Measurements from ENCODE around the gene ICAM2.

The ICAM2 gene

DNA sequence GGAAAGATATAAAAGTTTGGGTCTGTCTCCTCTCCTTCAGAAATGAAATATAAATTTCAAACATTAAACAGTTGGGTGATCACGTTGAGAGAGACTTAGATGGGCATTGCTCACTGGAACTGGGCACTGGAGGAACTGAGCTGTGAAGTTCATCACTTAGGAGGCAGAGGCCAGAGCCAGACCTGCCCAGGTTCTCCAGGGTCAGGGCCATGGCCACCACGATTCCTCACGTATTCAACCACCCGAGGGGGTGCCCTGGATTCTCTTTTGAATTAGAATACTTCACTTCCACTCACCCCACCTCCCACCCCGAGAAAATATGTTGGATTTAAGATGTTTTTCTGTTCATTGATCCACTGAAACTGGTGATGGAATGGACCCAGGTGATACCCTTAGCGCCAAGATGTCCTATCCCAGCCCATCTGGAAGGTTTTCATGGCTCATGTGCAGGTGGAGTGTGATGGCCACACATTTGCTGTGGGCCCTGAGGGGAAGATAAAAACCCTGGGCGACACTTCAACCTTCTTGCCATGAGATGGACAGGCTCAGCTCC lies 16.1 kb downstream of the ICAM2 start:
- DNase-seq (ENCODE audit: low spot score), result no peak
- TF ChIP-seq, protein P1, sequence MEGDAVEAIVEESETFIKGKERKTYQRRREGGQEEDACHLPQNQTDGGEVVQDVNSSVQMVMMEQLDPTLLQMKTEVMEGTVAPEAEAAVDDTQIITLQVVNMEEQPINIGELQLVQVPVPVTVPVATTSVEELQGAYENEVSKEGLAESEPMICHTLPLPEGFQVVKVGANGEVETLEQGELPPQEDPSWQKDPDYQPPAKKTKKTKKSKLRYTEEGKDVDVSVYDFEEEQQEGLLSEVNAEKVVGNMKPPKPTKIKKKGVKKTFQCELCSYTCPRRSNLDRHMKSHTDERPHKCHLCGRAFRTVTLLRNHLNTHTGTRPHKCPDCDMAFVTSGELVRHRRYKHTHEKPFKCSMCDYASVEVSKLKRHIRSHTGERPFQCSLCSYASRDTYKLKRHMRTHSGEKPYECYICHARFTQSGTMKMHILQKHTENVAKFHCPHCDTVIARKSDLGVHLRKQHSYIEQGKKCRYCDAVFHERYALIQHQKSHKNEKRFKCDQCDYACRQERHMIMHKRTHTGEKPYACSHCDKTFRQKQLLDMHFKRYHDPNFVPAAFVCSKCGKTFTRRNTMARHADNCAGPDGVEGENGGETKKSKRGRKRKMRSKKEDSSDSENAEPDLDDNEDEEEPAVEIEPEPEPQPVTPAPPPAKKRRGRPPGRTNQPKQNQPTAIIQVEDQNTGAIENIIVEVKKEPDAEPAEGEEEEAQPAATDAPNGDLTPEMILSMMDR (IDR thresholded peaks at IDR 0.05; ENCODE audit: extremely low read depth, missing control alignments), result no peak

DNA sequence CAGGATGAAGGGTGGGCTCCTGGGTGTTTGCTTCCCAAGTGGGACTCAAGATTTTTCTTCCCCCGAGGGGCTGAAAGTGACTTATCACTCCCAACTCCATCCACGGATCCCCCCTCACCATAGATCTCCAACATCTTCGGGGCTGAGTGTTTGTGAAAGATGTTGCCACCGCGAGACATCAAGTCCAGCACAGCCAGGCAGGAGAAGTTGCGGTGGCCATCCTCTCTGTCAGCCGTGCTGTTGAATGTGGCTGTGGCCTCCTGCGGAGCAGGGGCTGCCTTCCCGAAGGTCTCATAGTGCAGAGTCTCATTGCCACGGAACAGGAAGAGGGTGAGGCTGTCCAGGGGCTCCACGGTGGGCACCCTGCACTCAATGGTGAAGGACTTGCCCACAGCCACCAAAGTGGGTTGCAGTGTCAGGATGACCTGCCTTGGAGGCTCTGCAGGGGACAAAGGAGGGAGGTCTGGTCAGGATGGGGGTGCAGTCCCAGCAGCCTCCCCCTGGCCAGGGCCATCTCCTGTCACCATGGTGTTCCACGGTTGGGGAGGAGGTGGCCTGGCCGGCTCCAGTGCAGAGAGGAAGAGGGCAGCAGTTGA lies 16.8 kb downstream of the ICAM2 start:
- peak; percentile 7 for DNase-seq (ENCODE audit: low spot score)
- TF ChIP-seq, protein P1 (IDR thresholded peaks at IDR 0.05; ENCODE audit: extremely low read depth, missing control alignments), result no peak

DNA sequence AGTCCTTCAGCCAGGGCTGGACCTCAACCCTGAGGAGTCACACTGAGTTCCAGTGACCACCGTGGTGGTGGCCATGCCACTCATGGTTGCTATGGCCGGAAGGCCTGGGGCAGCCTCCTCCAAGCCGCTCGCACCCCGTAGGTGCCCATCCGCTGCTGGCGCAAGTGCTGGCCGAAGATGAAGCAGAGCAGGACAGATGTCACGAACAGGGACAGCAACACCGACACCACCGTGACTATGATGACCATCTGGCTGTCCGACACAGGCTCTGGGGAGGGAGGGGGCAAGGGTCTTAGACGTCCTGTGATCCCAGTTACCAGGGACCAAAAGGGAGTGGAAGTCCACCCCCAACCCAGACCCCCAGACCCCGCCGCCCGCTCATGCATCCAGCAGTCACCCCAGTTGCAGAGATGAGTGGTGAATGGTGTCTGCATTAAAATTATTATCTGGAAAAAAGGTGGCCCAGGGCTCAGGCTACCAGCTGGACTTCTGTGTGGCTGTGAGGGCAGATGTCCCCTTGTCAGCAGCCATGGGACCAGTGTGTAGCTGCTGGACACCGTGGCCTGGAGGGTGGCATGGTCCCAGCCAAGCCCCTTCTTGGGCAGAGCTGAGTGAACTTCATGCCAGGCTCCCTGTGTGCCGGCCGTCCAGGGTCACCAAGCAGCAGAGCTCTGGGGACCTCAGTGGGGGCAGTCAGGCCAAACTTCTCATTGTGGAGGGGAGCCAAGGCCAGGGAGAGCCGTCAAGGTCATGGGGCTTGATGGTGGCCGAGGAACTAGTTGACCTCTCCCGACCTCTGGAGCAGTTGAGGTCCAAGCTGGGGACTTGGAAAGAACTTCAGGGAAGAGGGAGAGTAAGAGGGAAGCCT lies 17.5 kb downstream of the ICAM2 start:
- TF ChIP-seq, protein P1 (IDR thresholded peaks at IDR 0.05; ENCODE audit: extremely low read depth, missing control alignments), result no peak
- DNase-seq (ENCODE audit: low spot score), result no peak

DNA sequence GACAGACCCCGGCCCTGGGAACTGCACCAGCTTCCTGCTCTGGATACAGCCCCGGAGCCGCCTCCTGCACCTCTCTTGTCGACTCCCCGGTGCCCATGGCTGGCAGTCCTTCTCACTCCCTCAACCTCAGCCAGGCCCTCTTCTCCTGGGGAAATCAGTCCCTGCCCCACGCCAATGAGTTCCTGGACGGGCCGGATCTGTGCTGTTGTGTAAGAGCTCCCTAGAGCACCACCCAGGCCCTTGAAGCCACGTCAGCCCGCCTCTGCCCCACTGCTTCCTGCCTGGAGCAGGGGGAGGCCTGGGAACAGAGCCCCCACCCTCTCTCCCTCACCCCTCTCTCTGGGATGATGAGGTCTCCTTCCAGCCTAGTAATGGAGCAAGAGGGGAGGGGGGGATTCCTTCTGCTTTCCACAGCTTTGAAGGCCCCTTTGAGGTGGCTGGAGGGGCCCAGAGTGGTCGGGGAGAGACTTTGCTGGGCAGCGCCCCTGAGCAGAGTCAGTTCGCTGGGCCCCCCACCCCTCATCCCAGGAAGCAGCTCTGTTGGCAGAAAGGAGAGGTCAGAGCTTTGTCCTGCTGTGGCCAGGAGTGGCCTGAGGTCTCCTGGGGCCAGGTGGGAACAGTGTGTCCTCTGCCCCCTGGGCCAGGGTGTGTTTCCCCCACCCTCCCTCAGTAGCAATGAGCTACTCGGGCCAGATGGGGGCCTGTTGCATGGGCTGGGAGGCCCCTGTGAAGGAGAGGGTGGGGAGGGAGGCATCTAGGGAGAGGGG lies 18.5 kb downstream of the ICAM2 start:
- TF ChIP-seq, protein P1 (IDR thresholded peaks at IDR 0.05; ENCODE audit: extremely low read depth, missing control alignments), result no peak
- DNase-seq (ENCODE audit: low spot score), result no peak

DNA sequence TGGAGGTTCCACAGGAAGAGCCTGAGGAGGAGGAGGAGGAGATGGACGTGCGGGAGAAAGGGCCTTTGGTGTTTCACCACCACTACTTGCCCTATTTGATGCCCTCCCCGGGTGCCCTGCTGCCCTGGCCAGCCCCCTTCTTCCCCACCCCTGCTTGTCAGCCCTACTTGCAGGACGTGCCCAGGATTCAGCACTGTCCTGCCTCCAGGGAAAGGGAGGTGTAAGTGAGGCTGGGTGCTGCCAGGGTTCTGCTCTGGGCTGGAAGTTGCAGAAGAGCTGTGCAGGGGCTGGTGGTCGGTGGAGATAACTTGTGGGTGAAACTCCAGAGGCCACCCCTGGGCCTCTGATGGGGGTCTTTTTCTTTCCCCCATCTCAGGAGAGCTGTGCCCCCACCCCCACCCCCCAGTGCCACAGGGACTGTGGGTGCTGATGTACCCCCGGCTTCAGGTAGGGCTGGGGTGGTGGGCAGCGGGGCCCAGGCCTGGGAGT lies 19.3 kb downstream of the ICAM2 start:
- no peak for DNase-seq (ENCODE audit: low spot score)
- TF ChIP-seq, protein P1 (IDR thresholded peaks at IDR 0.05; ENCODE audit: extremely low read depth, missing control alignments), result no peak

DNA sequence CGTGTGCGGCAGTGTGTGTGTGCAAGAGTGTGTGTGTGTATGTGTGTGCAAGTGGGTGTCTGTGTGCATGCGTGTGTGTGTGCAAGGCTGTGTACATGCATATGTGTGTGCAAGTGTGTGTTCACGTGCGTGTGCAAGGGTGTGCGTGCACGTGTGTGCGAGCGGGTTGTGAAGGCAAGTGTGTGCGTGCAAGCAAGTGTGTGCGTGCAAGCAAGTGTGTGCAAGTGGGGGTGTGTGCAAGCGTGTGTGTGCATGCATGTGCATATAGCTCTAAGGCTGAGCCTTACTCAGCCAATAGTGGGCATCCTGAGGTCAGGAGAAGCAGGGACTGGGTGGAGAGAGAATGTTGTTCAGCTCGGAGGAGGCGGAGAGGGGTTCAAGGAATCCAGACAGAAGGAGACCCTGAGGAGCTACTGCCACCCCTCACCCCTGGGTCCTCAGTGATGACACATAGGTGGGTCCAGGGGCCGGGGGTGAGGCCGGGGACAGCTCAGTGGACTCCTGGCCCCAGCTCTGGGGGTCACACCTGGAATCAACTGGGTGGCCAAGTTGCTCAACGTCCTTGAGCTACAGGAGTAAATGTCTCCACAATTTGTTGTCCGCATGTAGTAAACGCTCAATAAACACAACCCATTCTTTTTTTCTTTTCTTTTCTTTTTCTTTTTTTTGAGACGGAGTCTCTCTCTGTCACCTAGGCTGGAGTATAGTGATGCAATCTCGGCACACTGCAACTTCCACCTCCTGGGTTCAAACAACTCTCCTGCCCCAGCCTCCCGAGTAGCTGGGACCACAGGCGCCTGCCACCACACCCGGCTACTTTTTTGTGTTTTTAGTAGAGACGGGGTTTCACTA lies 20.5 kb downstream of the ICAM2 start:
- TF ChIP-seq, protein P1 (IDR thresholded peaks at IDR 0.05; ENCODE audit: extremely low read depth, missing control alignments), result no peak
- no peak for DNase-seq (ENCODE audit: low spot score)

Measured in GM20000 (cell line).